Ramos (cell line): ENCODE data around the gene DKKL1.
"Not testable (repeated sequence)": the region's sequence is repeated elsewhere in the genome, so short reads cannot be mapped to it uniquely, and the experiment has no call there.

Source experiments
- in situ Hi-C: fragments of 300-500 bp; cut with MboI; formaldehyde crosslinking; loops from one replicate; pipeline ENCODE4 v1.14.3; 2022; ENCODE audit warnings: low sequenced_read_pairs; ENCODE audit not compliant: unreplicated experiment

The DKKL1 gene

DNA sequence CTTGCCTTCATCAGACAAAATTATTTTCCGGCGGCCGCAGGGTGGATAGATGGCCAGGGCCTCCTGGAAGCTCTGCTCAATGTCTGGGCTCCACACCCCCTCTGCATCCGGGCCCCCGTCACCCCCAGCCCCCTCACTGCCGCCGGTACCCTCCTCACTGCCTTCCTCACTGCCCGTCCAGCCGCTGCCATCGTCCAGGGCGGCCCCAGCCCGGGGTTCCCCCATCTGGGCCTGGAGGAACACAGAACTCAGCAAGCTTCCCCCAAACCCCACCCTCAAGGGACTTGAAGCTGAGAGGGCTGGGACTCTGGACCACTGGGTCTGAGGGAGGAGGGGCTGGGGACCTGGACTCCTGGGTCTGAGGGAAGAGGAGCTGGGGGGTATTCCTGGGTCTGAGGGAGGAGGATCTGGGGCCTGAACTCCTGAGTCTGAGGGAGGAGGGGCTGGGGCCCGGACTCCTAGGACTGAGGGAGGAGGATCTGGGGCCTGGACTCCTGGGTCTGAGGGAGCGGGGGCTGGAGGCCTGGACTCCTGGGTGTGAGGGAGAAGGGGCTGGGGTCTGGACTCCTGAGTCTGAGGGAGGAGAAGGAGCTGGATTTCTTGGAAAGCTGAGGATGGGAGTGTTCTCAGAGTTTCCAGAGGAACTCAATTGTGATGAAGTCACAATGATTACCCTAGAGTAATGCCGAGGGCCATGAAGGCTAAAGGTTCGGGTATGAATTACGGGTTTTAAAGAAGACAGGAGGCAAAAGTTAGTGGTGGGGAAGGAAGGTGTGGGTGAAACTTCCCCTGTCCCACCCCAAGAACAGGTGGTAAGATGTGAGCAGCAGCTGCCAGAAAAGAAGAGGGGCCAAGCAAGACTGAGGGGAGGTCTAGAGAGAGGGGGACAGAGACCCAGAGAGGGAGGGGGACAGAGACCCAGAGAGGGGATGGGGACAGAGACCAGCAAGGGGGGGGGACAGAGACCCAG is 3.5 kb upstream of the DKKL1 start:
- in situ Hi-C loops: no loop called here

DNA sequence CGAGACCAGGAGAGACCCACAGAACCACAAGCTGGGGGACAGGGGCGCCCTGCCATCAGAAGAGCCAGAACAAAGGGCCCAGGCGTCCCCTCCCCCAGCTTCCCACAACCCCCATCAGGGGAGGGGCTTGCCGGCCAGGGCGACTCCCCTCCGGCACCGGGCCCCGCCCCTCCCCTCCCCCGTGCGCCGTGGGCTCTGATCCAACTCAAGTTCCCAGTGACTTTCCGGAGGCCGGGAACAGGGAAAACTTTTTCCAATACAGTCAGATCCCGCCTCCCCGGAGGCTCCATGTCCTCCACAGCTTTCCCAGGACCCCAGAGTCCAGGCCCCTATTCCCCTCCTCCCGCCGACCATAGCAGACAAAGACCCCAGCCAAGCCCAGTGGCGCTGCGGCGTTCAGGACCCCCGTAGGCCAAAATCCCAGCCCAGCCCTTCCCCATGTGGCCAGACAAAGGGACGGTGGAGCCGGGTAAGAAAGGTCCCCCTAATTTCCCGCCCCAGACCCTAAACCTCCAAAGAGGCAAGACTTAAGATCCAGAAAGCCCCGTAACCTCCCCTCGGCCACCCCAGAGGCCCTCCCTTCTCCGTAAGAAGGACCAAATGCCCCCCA is 2.1 kb upstream of the DKKL1 start:
- in situ Hi-C loops: no loop called here

DNA sequence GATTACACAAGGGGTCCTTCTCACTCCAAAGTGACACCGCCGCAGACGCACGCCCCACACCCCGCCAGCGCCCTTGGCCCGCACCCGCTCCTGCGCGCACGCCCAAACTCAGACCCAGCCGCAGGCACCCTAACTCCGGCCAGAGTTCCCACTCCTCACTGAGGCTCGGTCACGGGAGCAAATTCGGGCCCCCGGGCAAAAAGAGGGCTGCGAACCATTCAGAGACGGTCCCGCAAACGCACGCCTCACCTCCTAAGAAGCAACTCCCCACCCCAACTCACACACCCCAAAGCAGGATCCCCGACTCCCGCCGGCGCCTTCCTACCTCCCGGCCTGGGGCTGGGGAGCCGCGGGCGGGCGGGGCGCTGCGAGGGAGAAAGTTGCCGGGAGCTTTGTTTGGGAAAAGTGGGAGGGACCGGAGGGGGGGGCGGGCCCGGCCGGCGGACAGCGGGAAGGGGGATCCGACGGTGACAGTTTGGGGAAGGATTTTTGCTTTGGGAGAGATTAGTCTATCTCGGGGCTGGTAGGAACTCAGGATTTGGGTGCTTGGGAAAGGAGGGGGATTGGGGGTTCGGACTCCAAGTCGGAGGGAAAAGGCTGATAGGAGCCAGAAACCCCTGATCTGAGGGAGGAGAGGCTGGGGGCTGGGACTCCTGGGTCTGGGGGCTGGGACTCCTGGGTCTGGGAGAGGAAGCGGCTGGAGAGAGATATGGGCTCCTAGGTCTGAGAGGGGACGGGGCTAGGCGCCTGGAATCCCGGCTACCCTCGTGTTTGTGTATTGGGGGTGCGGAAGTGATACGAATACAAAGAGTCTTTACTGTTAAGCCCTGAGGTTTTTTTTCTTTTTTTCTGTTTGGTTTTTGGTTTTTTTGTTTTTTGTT is 1.4 kb upstream of the DKKL1 start, which contains the start of gene TEAD2:
Gene TEAD2, minus strand, starts transcription at position 369 of the 881 bp plus-strand sequence. CDS start 2,341 bp downstream, outside the sequence.
- in situ Hi-C loops: no loop called here

DNA sequence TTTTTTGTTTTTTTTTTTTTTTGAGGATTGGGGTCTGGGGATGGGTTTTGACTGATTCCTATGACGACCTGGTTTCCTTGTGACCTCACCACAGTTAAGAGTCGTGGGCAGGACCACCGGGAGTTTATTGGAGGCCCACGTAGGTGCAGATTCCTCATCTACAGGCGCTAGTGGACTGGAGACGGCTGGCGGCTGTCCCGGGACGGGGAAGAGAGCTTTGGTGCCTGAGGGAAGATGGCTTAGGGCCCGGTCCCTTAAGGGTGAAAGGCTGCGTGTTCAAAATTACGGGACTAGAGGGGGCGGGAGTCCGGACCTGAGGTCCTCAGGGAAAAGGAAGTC is 779 bp upstream of the DKKL1 start:
- in situ Hi-C loops: no loop called here

DNA sequence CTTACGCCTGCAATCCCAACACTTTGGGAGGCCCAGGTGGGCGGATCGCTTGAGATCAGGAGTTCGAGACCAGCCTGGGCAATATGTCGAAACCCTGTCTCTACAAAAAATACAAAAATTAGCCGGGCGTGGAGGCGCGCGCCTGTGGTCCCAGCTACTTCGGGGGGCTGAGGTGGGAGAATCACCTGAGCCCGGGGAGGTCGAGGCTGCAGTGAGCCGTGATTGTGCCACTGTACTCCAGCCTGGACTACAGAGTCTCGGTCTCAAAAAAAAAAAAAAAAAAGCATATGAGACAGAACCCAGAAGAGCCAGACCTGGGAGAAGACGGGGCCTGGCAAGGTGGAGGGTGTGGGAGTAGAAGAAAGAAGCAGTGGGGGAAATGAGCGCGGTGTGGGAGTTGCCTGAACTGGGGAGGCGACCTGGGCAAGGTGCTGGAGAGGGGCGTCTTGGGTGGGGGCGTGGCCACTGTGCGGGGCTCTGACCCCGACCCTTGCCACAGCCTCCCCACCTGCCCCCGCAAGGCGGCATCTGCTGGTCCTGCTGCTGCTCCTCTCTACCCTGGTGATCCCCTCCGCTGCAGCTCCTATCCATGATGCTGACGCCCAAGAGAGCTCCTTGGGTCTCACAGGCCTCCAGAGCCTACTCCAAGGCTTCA is 533 bp downstream of the DKKL1 start:
- in situ Hi-C loops: no loop called here

DNA sequence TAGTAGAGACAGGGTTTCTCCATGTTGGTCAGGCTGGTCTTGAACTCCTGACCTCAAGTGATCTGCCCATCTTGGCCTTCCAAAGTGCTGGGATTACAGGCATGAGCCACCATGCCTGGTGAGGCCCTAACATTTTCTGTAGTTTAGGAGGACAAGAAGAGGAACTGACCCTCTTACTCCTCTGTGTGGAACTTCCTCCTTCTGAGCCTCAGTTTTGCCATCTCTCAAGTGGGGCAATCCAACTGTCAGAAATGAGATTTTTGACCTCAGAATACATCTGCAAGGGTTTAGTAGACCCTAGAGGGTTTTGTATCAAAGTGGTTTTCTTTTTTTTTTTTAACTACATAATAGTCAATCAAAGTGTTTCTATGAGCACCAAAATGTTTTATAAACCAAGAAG is 2.4 kb downstream of the DKKL1 start:
- in situ Hi-C loops: no loop called here

DNA sequence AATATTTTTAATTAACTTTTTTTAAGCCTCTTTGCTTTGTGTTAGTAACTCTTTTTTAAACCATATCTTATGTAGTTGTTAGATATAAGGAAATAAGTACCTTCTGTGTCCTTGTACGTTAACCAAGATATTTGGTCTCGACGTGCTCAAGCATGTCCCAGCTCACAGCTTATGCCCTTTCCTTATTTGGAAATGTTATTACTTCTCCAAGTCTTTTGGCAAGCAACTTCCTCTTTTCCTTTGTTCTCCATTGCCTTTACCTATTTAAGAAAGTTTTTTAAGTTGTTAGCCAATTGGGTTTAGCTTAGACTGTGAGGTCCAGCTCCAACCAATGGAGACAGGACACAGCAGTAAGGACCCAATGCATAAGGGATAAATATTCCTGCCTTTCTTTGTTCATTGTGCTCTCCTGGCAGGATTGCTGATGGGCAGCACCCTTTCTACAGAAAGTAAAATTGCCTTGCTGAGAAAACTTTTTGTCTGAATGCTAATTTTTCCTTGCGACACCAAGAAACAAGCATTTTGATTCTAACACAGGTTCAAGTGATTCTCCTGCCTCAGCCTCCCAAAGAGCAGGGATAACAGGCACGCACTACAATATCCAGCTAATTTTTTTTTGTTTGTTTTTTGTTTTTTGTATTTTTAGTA is 5.2 kb downstream of the DKKL1 start:
- in situ Hi-C loops: no loop called here

DNA sequence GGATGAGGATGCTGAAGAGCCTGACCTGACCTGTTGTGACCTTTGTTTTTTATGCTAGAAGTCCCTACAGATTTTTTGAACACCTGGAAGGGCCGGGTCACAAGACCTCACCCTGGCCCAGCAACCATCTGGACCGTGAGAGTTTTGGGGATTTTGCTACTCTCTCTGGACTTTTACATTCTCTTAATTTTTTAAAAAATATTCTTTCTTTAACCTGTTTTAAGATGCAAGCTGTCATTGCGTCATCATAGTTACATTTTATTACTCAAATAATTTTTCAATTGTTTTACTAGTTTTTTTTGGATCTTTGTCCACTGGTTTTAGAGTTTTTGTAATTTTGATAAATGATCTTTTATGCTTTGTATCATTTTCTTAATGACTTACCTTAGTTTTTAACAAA is 7.5 kb downstream of the DKKL1 start:
- in situ Hi-C loops: no loop called here

DNA sequence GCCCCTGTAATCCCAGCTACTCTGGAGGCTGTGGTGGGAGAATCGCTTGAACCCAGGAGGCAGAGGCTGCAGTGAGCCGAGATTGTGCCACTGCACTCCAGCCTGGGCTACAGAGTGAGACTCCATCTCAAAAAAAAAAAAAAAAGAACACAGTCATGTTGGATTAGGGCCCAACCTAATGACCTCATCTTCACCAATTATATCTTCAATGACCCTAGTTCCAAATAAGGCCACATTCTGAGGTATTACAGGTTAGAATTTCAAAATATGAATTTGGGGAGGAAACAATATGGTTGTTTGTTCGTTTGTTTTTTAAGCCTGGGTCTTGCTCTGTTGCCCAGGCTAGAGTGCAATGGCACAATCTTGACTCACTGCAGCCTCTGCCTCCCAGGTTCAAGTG is 9.5 kb downstream of the DKKL1 start:
- in situ Hi-C loops: not testable (repeated sequence)

DNA sequence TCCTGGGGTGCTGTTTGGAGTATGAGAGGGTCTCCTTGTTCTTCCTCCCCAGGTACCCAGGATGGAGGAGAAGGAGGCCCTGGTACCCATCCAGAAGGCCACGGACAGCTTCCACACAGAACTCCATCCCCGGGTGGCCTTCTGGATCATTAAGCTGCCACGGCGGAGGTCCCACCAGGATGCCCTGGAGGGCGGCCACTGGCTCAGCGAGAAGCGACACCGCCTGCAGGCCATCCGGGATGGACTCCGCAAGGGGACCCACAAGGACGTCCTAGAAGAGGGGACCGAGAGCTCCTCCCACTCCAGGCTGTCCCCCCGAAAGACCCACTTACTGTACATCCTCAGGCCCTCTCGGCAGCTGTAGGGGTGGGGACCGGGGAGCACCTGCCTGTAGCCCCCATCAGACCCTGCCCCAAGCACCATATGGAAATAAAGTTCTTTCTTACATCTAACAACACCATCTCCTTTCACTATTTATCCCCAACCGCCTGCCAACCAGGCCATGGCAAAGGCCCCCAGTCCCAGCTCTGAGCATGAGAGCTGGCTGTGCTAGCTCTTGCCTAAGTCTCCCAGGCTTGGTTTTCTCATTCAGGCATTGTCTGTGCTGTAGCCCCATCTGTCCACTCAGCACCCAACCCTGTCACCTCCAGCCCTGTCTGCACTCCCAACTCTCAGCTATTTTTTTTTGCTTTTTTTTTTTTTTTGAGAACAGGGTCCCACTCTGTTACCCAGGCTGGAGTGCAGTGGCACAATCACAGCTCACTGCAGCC is 11.2 kb downstream of the DKKL1 start:
- in situ Hi-C loops: no loop called here

DNA sequence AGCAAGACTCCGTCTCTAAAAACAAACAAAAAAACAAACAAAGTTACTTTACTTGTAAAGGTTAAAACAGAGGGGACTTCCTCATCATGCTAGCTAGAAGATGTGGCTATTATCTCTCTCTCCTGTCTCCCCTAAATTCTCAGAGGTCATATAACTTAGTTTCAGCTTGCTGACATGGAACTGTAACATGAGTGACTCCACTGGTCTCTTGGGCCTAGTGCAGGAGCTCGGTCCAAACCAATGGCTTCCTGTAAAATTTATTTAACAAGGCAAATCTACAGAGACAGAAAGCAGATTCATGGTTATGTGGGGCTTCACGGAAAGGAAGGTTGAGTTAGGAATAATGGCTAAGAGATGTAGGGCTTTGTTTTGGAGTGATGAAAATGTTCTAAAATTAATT is 14.8 kb downstream of the DKKL1 start:
- in situ Hi-C loops: no loop called here

DNA sequence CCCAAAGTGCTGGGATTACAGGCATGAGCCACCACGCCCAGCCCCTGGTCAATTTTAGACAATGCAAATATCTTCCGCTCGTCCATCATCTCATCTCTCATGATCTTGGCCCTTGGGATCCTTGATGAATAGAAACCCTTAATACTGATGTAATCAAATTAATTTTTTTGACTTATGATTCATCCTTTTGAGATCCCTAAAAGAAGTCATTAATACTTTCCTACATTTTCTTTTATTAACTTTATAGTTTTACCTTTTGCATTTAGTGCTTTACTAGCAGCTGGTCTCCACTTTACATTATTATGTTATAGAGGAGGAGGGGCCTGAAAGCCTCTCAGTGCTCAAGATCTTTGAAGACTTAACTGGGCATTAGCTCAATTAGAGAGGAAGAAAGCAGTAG is 16.7 kb downstream of the DKKL1 start:
- in situ Hi-C loops: no loop called here

DNA sequence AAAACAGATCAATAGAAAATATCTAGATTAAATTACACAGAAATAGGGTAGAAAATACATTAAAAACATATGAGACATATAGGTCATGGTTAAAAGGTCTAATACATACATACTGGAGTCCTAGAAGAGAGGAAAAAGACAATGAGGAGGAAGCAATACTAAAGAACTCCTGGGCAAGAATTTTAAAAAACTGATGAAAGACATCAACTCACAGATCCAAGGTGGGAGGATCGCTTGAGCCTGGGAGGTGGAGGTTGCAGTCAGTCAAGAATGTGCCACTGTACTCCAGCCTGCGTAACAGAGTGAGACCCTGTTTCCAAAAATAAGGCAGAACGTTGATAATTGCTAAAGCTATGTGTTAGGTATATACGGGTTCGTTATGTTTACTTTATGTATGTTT is 19.0 kb downstream of the DKKL1 start:
- in situ Hi-C loops: no loop called here

DNA sequence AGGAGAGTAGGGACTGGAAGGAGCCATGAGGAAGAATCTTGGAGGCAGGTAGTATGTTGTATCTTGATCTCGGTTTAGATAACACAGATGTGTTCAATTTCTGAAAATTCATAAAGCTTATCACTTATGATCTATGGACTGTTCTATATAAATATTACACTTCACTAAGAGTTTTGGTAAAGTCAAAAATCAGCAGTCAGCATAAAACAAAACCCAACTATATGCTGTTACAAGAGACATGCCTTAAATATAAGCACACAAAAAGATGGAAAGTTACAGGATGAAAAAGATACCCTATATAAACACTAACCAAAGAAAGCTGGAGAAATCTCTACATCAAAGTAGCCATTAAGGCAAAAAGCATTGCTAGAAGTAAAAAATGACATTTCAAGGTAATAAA is 19.9 kb downstream of the DKKL1 start:
- in situ Hi-C loops: no loop called here

DNA sequence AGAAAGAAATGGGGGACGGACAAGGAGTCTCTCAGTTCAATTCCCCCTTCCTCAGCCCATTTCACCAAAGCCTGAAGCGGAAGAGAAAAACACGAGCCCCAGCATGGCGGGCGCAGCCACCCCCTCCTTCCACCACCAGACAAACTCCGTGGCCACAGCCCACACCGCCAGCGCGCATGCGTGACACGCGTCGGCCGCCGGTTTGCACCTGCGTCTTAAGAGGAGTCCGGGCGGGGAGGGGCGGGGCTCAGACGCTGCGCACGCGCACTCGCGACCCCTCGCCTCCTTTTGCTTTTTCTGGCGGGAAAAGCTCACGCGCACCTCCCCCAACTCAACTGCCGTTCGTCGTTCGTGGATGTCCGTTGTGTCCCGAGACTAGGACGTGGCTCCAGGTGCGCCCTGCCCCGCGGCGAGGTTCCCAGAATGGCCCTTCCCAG is 24.3 kb downstream of the DKKL1 start, which contains the start of gene KASH5:
Gene KASH5, plus strand, starts transcription at position 314 of the 437 bp plus-strand sequence. CDS start 2,635 bp downstream, outside the sequence.
- in situ Hi-C loops: no loop called here

DNA sequence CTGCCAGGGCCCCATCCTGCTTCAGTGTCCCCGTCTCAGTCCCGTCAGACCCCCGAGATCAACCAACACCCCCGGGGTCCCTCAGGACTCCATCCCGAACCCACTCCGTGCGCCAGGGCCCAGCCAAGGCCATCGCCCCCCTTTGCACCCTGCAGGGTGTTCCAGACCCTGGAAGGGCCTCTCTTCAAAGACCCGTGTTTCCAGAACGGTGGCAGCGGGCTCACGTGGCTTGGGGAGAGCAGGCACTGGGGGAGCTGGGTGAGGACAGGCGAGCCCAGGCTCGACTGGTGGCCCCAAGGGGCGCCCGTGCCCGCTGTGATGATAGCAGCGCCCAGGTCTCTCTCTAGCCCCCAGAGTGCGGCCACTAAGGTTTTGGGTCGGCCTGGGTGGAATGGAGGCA is 25.7 kb downstream of the DKKL1 start:
- in situ Hi-C loops: no loop called here

DNA sequence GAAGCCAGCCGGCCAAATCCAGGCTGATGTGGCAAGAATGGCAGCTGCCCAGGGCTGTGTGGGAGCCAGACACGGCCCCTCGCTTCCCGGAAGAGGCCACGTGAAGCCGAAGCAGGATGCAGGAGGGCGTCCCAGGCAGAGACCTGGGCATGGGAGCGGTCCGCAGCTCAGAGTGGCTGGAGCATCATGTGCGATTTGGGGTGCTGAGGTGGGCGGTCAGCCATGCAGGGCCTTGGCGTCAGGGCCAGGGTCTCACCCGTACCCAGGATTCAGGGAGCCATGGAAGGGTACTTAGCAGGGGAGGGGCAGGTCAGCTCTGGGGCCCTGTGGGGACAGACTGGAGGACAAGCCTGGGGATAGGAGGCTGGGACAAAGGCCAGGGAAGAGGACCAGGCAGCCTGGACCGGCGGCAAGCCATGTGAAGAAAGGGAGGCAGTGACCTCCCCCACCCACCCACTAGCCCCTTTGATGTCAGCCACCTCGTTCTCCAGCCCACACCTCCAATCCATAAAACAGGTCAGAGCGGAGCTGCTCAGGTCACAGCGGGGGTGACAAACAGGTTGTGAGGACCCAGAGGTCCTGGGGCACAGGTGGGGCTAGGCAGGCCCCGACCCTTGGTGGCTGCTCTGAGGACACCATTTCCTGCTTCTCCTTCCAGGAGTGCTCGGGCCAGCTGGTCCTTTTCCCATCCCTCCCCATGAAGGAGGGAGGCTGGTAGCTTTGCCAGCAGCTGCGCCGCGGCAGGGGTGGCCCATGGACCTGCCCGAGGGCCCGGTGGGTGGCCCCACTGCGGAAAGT is 26.7 kb downstream of the DKKL1 start:
- in situ Hi-C loops: loop anchor here (5.0 kb wide), 1 partner anchor 47 kb away; no protein-coding TSS in a partner anchor

DNA sequence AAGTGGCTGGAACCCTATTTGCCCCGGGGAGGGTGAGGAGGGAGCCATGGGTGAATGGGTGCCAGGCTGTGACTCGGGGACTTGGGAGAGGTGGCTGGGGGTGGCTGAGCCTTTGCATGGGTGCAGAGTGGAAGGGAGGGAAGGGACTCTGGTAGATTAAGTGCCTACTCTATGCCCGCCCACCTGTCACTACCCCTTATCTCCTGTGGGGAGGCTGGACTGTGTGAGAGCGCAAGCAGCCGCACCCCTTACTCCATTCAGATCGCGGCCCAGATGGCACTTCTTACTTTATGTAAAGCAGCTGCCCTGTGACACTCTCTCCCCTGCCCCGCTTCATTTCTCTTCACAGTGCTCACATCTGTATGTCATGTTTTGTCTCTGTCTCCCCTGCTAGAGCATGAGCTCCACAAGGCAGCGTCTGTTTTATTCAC is 27.3 kb downstream of the DKKL1 start:
- in situ Hi-C loops: loop anchor here (5.0 kb wide), 1 partner anchor 46 kb away; no protein-coding TSS in a partner anchor
